SK-N-SH treated with all-trans-retinoic acid at 6 μM for 48 hours (cell line): ENCODE measurements around the gene C15orf62.

Experiments
- ATAC-seq: fragments of 200-7000 bp; cut with Tn5 transposase; 3 replicates; pipeline ENCODE4 v1.9.1; 2020; ENCODE audit warnings: mild to moderate bottlenecking, moderate library complexity
- ARNTL ChIP-seq: fragments of 450-650 bp; formaldehyde crosslinking; IDR thresholded peaks from 2 replicates; pipeline ENCODE4 v1.5.0; 2020; ENCODE audit warnings: low read depth, mild to moderate bottlenecking, moderate library complexity, borderline replicate concordance
- CSDC2 ChIP-seq: fragments of 250-450 bp; sonication (Bioruptor Pico); IDR thresholded peaks from 2 replicates; pipeline ENCODE4 v1.5.0; 2020; ENCODE audit warnings: mild to moderate bottlenecking, moderate library complexity
- CSRNP3 ChIP-seq: fragments of 250-450 bp; sonication (Bioruptor Pico); IDR thresholded peaks from 2 replicates; pipeline ENCODE4 v1.5.1; 2021; ENCODE audit warnings: mild to moderate bottlenecking, moderate library complexity
- ESRRG ChIP-seq: fragments of 250-450 bp; sonication (Bioruptor Pico); IDR thresholded peaks from 2 replicates; pipeline ENCODE4 v1.6.1; 2021; ENCODE audit warnings: mild to moderate bottlenecking
- GLIS3 ChIP-seq: fragments of 250-450 bp; sonication (Bioruptor Pico); IDR thresholded peaks from 2 replicates; pipeline ENCODE4 v1.5.0; 2020; ENCODE audit warnings: mild to moderate bottlenecking, moderate library complexity
- ISL1 ChIP-seq: fragments of 250-450 bp; sonication (Bioruptor Pico); IDR thresholded peaks from 2 replicates; pipeline ENCODE4 v2.1.2; 2022; ENCODE audit warnings: mild to moderate bottlenecking, moderate library complexity
- OSR1 ChIP-seq: fragments of 250-450 bp; sonication (Bioruptor Pico); IDR thresholded peaks from 2 replicates; pipeline ENCODE4 v1.8.0; 2022; ENCODE audit warnings: moderate library complexity, mild to moderate bottlenecking, inconsistent platforms
- PATZ1 ChIP-seq: fragments of 250-450 bp; sonication (Bioruptor Pico); IDR thresholded peaks from 2 replicates; pipeline ENCODE4 v1.8.0; 2020; ENCODE audit warnings: mild to moderate bottlenecking, moderate library complexity, borderline replicate concordance
- POU6F1 ChIP-seq: fragments of 250-450 bp; sonication (Bioruptor Pico); IDR thresholded peaks from 2 replicates; pipeline ENCODE4 v1.8.0; 2021; ENCODE audit warnings: low read depth, mild to moderate bottlenecking, moderate library complexity, borderline replicate concordance
- PPARA ChIP-seq: fragments of 250-450 bp; sonication (Bioruptor Pico); IDR thresholded peaks from 2 replicates; pipeline ENCODE4 v1.5.0; 2020; ENCODE audit warnings: mild to moderate bottlenecking, borderline replicate concordance
- RARB ChIP-seq: fragments of 250-450 bp; sonication (Bioruptor Pico); IDR thresholded peaks from 2 replicates; pipeline ENCODE4 v1.8.0; 2021; ENCODE audit warnings: mild to moderate bottlenecking, moderate library complexity
- SNAI2 ChIP-seq: fragments of 250-450 bp; sonication (Bioruptor Pico); IDR thresholded peaks from 2 replicates; pipeline ENCODE4 v1.5.0; 2020; ENCODE audit warnings: mild to moderate bottlenecking, moderate library complexity
- TCF4 ChIP-seq: fragments of 250-450 bp; sonication (Bioruptor Pico); IDR thresholded peaks from 2 replicates; pipeline ENCODE4 v1.8.0; 2021; ENCODE audit warnings: mild to moderate bottlenecking, moderate library complexity, borderline replicate concordance
- TOX ChIP-seq: fragments of 250-450 bp; sonication (Bioruptor Pico); IDR thresholded peaks from 2 replicates; pipeline ENCODE4 v1.8.0; 2021; ENCODE audit warnings: mild to moderate bottlenecking, moderate library complexity, borderline replicate concordance
- ZC3H10 ChIP-seq: fragments of 250-450 bp; sonication (Bioruptor Pico); IDR thresholded peaks from 2 replicates; pipeline ENCODE4 v1.5.1; 2021; ENCODE audit warnings: mild to moderate bottlenecking, moderate library complexity
- ZFP3 ChIP-seq: fragments of 250-450 bp; sonication (Bioruptor Pico); IDR thresholded peaks from 2 replicates; pipeline ENCODE4 v1.5.0; 2020; ENCODE audit warnings: mild to moderate bottlenecking, moderate library complexity
- ZFP30 ChIP-seq: fragments of 450-650 bp; formaldehyde crosslinking; IDR thresholded peaks from 2 replicates; pipeline ENCODE4 v1.5.0; 2022; ENCODE audit warnings: mild to moderate bottlenecking, moderate library complexity
- ZNF565 ChIP-seq: fragments of 450-650 bp; formaldehyde crosslinking; conservative IDR thresholded peaks from 2 replicates; pipeline ENCODE4 v1.5.0; 2020; ENCODE audit warnings: low read depth, mild to moderate bottlenecking, moderate library complexity
- ZNF70 ChIP-seq: fragments of 450-650 bp; formaldehyde crosslinking; IDR thresholded peaks from 2 replicates; pipeline ENCODE4 v1.5.0; 2020; ENCODE audit warnings: mild to moderate bottlenecking, moderate library complexity
- ZNF8 ChIP-seq: fragments of 450-650 bp; formaldehyde crosslinking; IDR thresholded peaks from 2 replicates; pipeline ENCODE4 v1.5.0; 2020; ENCODE audit warnings: mild to moderate bottlenecking, moderate library complexity
- TF ChIP-seq, protein P1 (sequence below): fragments of 250-450 bp; sonication (Bioruptor Pico); IDR thresholded peaks from 2 replicates; pipeline ENCODE4 v1.5.0; 2020; ENCODE audit warnings: mild to moderate bottlenecking, moderate library complexity

The C15orf62 gene

GRCh38 chr15:40750885-40751284 is 18.9 kb upstream of the C15orf62 start:
- ATAC-seq: no peak
- TF ChIP-seq GLIS3 (CRISPR knock-in tag) (no peak), ESRRG (no peak), SNAI2 (CRISPR knock-in tag) (no peak), ARNTL (no peak), CSDC2 (CRISPR knock-in tag) (no peak), ZNF8 (no peak), ISL1 (CRISPR knock-in tag) (no peak), OSR1 (CRISPR knock-in tag) (no peak), ZNF565 (no peak), TOX (no peak), ZC3H10 (CRISPR knock-in tag) (no peak)
- TF ChIP-seq, protein P1, sequence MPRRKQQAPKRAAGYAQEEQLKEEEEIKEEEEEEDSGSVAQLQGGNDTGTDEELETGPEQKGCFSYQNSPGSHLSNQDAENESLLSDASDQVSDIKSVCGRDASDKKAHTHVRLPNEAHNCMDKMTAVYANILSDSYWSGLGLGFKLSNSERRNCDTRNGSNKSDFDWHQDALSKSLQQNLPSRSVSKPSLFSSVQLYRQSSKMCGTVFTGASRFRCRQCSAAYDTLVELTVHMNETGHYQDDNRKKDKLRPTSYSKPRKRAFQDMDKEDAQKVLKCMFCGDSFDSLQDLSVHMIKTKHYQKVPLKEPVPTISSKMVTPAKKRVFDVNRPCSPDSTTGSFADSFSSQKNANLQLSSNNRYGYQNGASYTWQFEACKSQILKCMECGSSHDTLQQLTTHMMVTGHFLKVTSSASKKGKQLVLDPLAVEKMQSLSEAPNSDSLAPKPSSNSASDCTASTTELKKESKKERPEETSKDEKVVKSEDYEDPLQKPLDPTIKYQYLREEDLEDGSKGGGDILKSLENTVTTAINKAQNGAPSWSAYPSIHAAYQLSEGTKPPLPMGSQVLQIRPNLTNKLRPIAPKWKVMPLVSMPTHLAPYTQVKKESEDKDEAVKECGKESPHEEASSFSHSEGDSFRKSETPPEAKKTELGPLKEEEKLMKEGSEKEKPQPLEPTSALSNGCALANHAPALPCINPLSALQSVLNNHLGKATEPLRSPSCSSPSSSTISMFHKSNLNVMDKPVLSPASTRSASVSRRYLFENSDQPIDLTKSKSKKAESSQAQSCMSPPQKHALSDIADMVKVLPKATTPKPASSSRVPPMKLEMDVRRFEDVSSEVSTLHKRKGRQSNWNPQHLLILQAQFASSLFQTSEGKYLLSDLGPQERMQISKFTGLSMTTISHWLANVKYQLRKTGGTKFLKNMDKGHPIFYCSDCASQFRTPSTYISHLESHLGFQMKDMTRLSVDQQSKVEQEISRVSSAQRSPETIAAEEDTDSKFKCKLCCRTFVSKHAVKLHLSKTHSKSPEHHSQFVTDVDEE (CRISPR knock-in tag): no peak
- TF ChIP-seq, all 23 proteins: peak for 0

GRCh38 chr15:40751745-40752144 is 18.0 kb upstream of the C15orf62 start:
- TF ChIP-seq ZFP3 (CRISPR knock-in tag): no peak
- TF ChIP-seq PPARA (CRISPR knock-in tag): no peak
- no peak for TF ChIP-seq ZFP30 (CRISPR knock-in tag)
- TF ChIP-seq POU6F1 (CRISPR knock-in tag): no peak
- no peak for TF ChIP-seq ZNF8
- TF ChIP-seq CSDC2 (CRISPR knock-in tag): no peak
- no peak for ATAC-seq

- peak; percentile 55 for ATAC-seq
- TF ChIP-seq GLIS3 (CRISPR knock-in tag) (no peak), RARB (CRISPR knock-in tag) (no peak)
Measured at GRCh38 chr15:40754574-40754882, 15.3 kb upstream of the C15orf62 start.

GRCh38 chr15:40754883-40755811 is 14.6 kb upstream of the C15orf62 start, which contains the start of gene RMDN3:
TSS of gene RMDN3 (minus strand) at chr15:40755254. CDS start at chr15:40754783, 471 bp downstream.
- no peak for TF ChIP-seq PPARA (CRISPR knock-in tag)
- no peak for TF ChIP-seq ZFP3 (CRISPR knock-in tag)
- no peak for TF ChIP-seq CSRNP3 (CRISPR knock-in tag)
- no peak for TF ChIP-seq TOX
- no peak for TF ChIP-seq GLIS3 (CRISPR knock-in tag)
- no peak for TF ChIP-seq ZNF565
- no peak for TF ChIP-seq ZNF70
- no peak for TF ChIP-seq CSDC2 (CRISPR knock-in tag)
- no peak for TF ChIP-seq SNAI2 (CRISPR knock-in tag)
- ATAC-seq: peak; percentile 87

- no peak for ATAC-seq
- TF ChIP-seq POU6F1 (CRISPR knock-in tag) (no peak), ZNF8 (no peak), PATZ1 (CRISPR knock-in tag) (no peak), GLIS3 (CRISPR knock-in tag) (no peak), ARNTL (no peak), ZNF565 (no peak), CSRNP3 (CRISPR knock-in tag) (no peak), ZNF70 (no peak), TOX (no peak), TCF4 (CRISPR knock-in tag) (no peak)
Measured at GRCh38 chr15:40755812-40756208, 14.0 kb upstream of the C15orf62 start.
